Fibroblast of mammary gland (primary cell): ENCODE data around the gene LIM2.
"Not testable (repeated sequence)": the region's sequence is repeated elsewhere in the genome, so short reads cannot be mapped to it uniquely, and the experiment has no call there.

Source experiments
- DNase-seq: peaks from one replicate; pipeline ENCODE4 v3.0.0-alpha.2; 2010; ENCODE audit warnings: low read depth
- H3K4me3 ChIP-seq: 2 replicates; pipeline ENCODE4 v1.5.1; 2011; ENCODE audit warnings: low read depth, mild to moderate bottlenecking, low read length, moderate library complexity; ENCODE audit not compliant: control insufficient read depth
- CTCF ChIP-seq: conservative IDR thresholded peaks from 2 replicates; pipeline ENCODE4 v1.5.1; 2011; ENCODE audit warnings: low read depth, low read length, inconsistent platforms; ENCODE audit not compliant: control insufficient read depth, insufficient read depth

Gene LIM2

GRCh38 chr19:51410950-51411748, 23.4 kb upstream of the LIM2 start:
- H3K4me3 ChIP-seq: no peak overlapping the region
- DNase-seq: no peak
- no peak for TF ChIP-seq CTCF

GRCh38 chr19:51407511-51408131, 19.8 kb upstream of the LIM2 start:
- no peak overlapping the region for H3K4me3 ChIP-seq
- TF ChIP-seq CTCF: peak; percentile 57
- DNase-seq: peak; percentile 40

- no peak for TF ChIP-seq CTCF
- no peak overlapping the region for H3K4me3 ChIP-seq
These were observed 14.3 kb upstream of the LIM2 start for GRCh38 chr19:51402117-51402516.

GRCh38 chr19:51399936-51400335, 12.2 kb upstream of the LIM2 start:
- not testable (repeated sequence) for H3K4me3 ChIP-seq, DNase-seq

More at GRCh38 chr19:51402117-51402516, 14.3 kb upstream of the LIM2 start:
- no peak for DNase-seq

GRCh38 chr19:51399231-51399630, 11.5 kb upstream of the LIM2 start:
- no peak for DNase-seq
- no peak for TF ChIP-seq CTCF
- no peak overlapping the region for H3K4me3 ChIP-seq

- DNase-seq: peak; percentile 45
- TF ChIP-seq CTCF: peak; percentile 58
- no peak overlapping the region for H3K4me3 ChIP-seq
These were observed 10.4 kb upstream of the LIM2 start for GRCh38 chr19:51398096-51398704.

GRCh38 chr19:51397453-51397852, 9.7 kb upstream of the LIM2 start:
- peak; percentile 24 for DNase-seq
- H3K4me3 ChIP-seq: not testable (repeated sequence)

GRCh38 chr19:51396175-51396574, 8.4 kb upstream of the LIM2 start:
- no peak for TF ChIP-seq CTCF
- H3K4me3 ChIP-seq: no peak overlapping the region
- DNase-seq: no peak
